IMR-90 (cell line): ENCODE data around the gene CDH2. TPM values are rescaled to one million over a fixed set of nuclear protein-coding genes. Genes with fewer than 3 reads are reported as not detected.

Experiments
- ATAC-seq: fragments of 200-7000 bp; cut with Tn5 transposase; 2 replicates; pipeline ENCODE4 v1.9.1; 2020; ENCODE audit warnings: low read depth, mild to moderate bottlenecking, moderate library complexity
- BruUV-seq: library from RNA; stranded (reverse); fragments of 400-500 nt; replicated peaks from 2 replicates; lab custom pipeline; 2021; lab: Mats Ljungman, UMichigan
- CTCF ChIA-PET: fragments of 300-600 bp; formaldehyde crosslinking; extraction: SDS; loops from one replicate; lab custom pipeline; 2021; ENCODE audit warnings: antibody characterized with exemption; lab: Yijun Ruan, JAX
- POLR2A ChIA-PET: fragments of 300-600 bp; sonication (Branson Sonifier 250); formaldehyde crosslinking; loops from one replicate; lab custom pipeline; 2022; ENCODE audit warnings: antibody characterized with exemption; ENCODE audit not compliant: unreplicated experiment; lab: Charles Lee
- DNase-seq: peaks from one replicate; pipeline ENCODE4 v3.0.0; 2013
- H2AFZ ChIP-seq: replicated peaks from 2 replicates; pipeline ENCODE3; 2013; ENCODE audit warnings: low read length, mild to moderate bottlenecking; ENCODE audit not compliant: poor library complexity
- H2AK5ac ChIP-seq: 2 replicates; pipeline ENCODE4 v1.6.1; 2013; ENCODE audit warnings: low read depth, low read length, inconsistent platforms
- H2AK9ac ChIP-seq: replicated peaks from 2 replicates; pipeline ENCODE3; 2013; ENCODE audit warnings: mild to moderate bottlenecking, low read depth, low read length, moderate library complexity; ENCODE audit not compliant: poor library complexity
- H2BK120ac ChIP-seq: 2 replicates; pipeline ENCODE4 v1.6.1; 2013; ENCODE audit warnings: low read depth, low read length, inconsistent platforms
- H2BK15ac ChIP-seq: 3 replicates; pipeline ENCODE4 v1.6.1; 2013; ENCODE audit warnings: low read depth, low read length, inconsistent platforms
- H2BK20ac ChIP-seq: 2 replicates; pipeline ENCODE4 v1.6.1; 2013; ENCODE audit warnings: low read depth, mild to moderate bottlenecking, inconsistent platforms, low read length, moderate library complexity
- H2BK5ac ChIP-seq: 2 replicates; pipeline ENCODE4 v1.6.1; 2013; ENCODE audit warnings: mild to moderate bottlenecking, low read depth, low read length, inconsistent platforms; ENCODE audit not compliant: poor library complexity, severe bottlenecking
- H3K14ac ChIP-seq: replicated peaks from 2 replicates; pipeline ENCODE4 v1.6.1; 2013; ENCODE audit warnings: low read depth, low read length, inconsistent platforms
- H3K18ac ChIP-seq: 2 replicates; pipeline ENCODE4 v1.6.1; 2013; ENCODE audit warnings: low read depth, low read length, control low read depth
- H3K23ac ChIP-seq: 2 replicates; pipeline ENCODE4 v1.6.1; 2013; ENCODE audit warnings: low read depth, low read length, inconsistent platforms
- H3K27ac ChIP-seq: 2 replicates; pipeline ENCODE4 v1.5.1; 2013; ENCODE audit warnings: mild to moderate bottlenecking, control low read depth, low read length; ENCODE audit not compliant: insufficient read depth
- H3K27me3 ChIP-seq: 2 replicates; pipeline ENCODE4 v1.6.1; 2013; ENCODE audit warnings: low read length; ENCODE audit not compliant: control insufficient read depth, insufficient read depth
- H3K36me3 ChIP-seq: 2 replicates; pipeline ENCODE4 v1.6.1; 2013; ENCODE audit warnings: low read length, mixed read lengths; ENCODE audit not compliant: control insufficient read depth, insufficient read depth
- H3K4ac ChIP-seq: 2 replicates; pipeline ENCODE4 v1.6.1; 2013; ENCODE audit warnings: low read depth, low read length, inconsistent platforms
- H3K4me1 ChIP-seq: 2 replicates; pipeline ENCODE4 v1.6.1; 2013; ENCODE audit warnings: low read length, mixed read lengths; ENCODE audit not compliant: control insufficient read depth, insufficient read depth
- H3K4me2 ChIP-seq: 2 replicates; pipeline ENCODE4 v1.6.1; 2013; ENCODE audit warnings: low read depth, mild to moderate bottlenecking, control low read depth, low read length, moderate library complexity
- H3K4me3 ChIP-seq: 2 replicates; pipeline ENCODE4 v1.5.1; 2013; ENCODE audit warnings: low read depth, mild to moderate bottlenecking, control low read depth, low read length, moderate library complexity; ENCODE audit not compliant: insufficient read depth
- H3K56ac ChIP-seq: 2 replicates; pipeline ENCODE4 v1.6.1; 2013; ENCODE audit warnings: low read length, inconsistent platforms; ENCODE audit not compliant: insufficient read depth; ENCODE audit errors: extremely low read depth
- H3K79me1 ChIP-seq, 2 experiments: 2 replicates each; pipeline ENCODE4 v1.6.1; 2013; ENCODE audit warnings: low read length in 2 of 2, inconsistent platforms in 1 of 2, low read depth in 1 of 2
- H3K9ac ChIP-seq: 2 replicates; pipeline ENCODE4 v1.6.1; 2013; ENCODE audit warnings: low read depth, low read length, control low read depth
- H3K9me1 ChIP-seq: 2 replicates; pipeline ENCODE4 v1.6.1; 2013; ENCODE audit warnings: low read length, inconsistent platforms; ENCODE audit not compliant: insufficient read depth
- H3K9me3 ChIP-seq: 2 replicates; pipeline ENCODE4 v1.6.1; 2013; ENCODE audit warnings: low read length; ENCODE audit not compliant: control insufficient read depth, insufficient read depth
- H4K20me1 ChIP-seq: 2 replicates; pipeline ENCODE4 v1.6.1; 2013; ENCODE audit warnings: low read length, inconsistent platforms; ENCODE audit not compliant: insufficient read depth
- H4K5ac ChIP-seq: 2 replicates; pipeline ENCODE4 v1.6.1; 2013; ENCODE audit warnings: mild to moderate bottlenecking, low read depth, low read length, control low read depth
- H4K8ac ChIP-seq, 2 experiments: 2 replicates each; pipeline ENCODE4 v1.6.1; 2013; ENCODE audit warnings: low read depth in 2 of 2, low read length in 2 of 2, control low read depth in 1 of 2, inconsistent platforms in 1 of 2
- H4K91ac ChIP-seq: 2 replicates; pipeline ENCODE4 v1.6.1; 2013; ENCODE audit warnings: low read depth, low read length, inconsistent platforms; ENCODE audit not compliant: insufficient read depth
- BHLHE40 ChIP-seq: fragments of 150-350 bp; IDR thresholded peaks from 2 replicates; pipeline ENCODE4 v1.6.1; 2016; ENCODE audit warnings: mild to moderate bottlenecking, low read depth, low read length
- CEBPB ChIP-seq: IDR thresholded peaks from 2 replicates; pipeline ENCODE4 v1.6.1; 2012; ENCODE audit warnings: low read depth, low read length, improper control_type of control experiment
- CHD1 ChIP-seq: IDR thresholded peaks from 2 replicates; pipeline ENCODE4 v1.6.1; 2012; ENCODE audit warnings: low read depth, low read length, improper control_type of control experiment
- CTCF ChIP-seq: conservative IDR thresholded peaks from 2 replicates; pipeline ENCODE4 v1.5.1; 2012; ENCODE audit warnings: mild to moderate bottlenecking, low read depth, low read length, improper control_type of control experiment
- ELK1 ChIP-seq: fragments of 150-350 bp; IDR thresholded peaks from 2 replicates; pipeline ENCODE4 v1.6.1; 2016; ENCODE audit warnings: low read depth, mild to moderate bottlenecking, low read length, moderate library complexity, borderline replicate concordance
- FOS ChIP-seq: fragments of 150-350 bp; IDR thresholded peaks from 2 replicates; pipeline ENCODE4 v1.6.1; 2016; ENCODE audit warnings: low read depth, low read length
- MAFK ChIP-seq: IDR thresholded peaks from 2 replicates; pipeline ENCODE4 v1.6.1; 2012; ENCODE audit warnings: low read depth, low read length, improper control_type of control experiment
- MAZ ChIP-seq: IDR thresholded peaks from 2 replicates; pipeline ENCODE4 v1.6.1; 2012; ENCODE audit warnings: low read depth, mild to moderate bottlenecking, low read length, improper control_type of control experiment, moderate library complexity, borderline replicate concordance
- MXI1 ChIP-seq: IDR thresholded peaks from 2 replicates; pipeline ENCODE4 v1.6.1; 2012; ENCODE audit warnings: low read depth, mild to moderate bottlenecking, low read length, moderate library complexity, borderline replicate concordance
- NFE2L2 ChIP-seq: fragments of 150-350 bp; IDR thresholded peaks from 2 replicates; pipeline ENCODE4 v1.6.1; 2016; ENCODE audit warnings: low read depth, mild to moderate bottlenecking, low read length
- POLR2A ChIP-seq: IDR thresholded peaks from 2 replicates; pipeline ENCODE4 v1.6.1; 2012; ENCODE audit warnings: mild to moderate bottlenecking, low read depth, low read length
- RAD21 ChIP-seq: IDR thresholded peaks from 2 replicates; pipeline ENCODE4 v1.6.1; 2012; ENCODE audit warnings: low read length, improper control_type of control experiment
- RCOR1 ChIP-seq: IDR thresholded peaks from 2 replicates; pipeline ENCODE4 v1.6.1; 2012; ENCODE audit warnings: mild to moderate bottlenecking, low read length, improper control_type of control experiment; ENCODE audit not compliant: insufficient replicate concordance
- RFX5 ChIP-seq: IDR thresholded peaks from 2 replicates; pipeline ENCODE4 v1.8.0; 2012; ENCODE audit warnings: low read depth, mild to moderate bottlenecking, low read length, moderate library complexity
- SMC3 ChIP-seq: fragments of 150-350 bp; IDR thresholded peaks from 2 replicates; pipeline ENCODE4 v1.6.1; 2016; ENCODE audit warnings: low read depth, mild to moderate bottlenecking, antibody characterized with exemption, low read length, moderate library complexity
- USF2 ChIP-seq: fragments of 150-350 bp; IDR thresholded peaks from 2 replicates; pipeline ENCODE4 v1.6.1; 2017; ENCODE audit warnings: mild to moderate bottlenecking, antibody characterized with exemption, low read length, low read depth
- WGBS, 2 experiments: methylation state at CpG; one replicate each; pipeline versions ENCODE4 v1.1.5 to v1.1.7; 2013; ENCODE audit warnings: missing lambda C conversion rate in 2 of 2; ENCODE audit not compliant: insufficient read length in 1 of 2; ENCODE audit errors: extremely low coverage in 2 of 2; 5-methylcytosine and 5-hydroxymethylcytosine counted together
- dilution Hi-C: fragments of 300-500 bp; cut with HindIII; formaldehyde crosslinking; loops from one replicate; pipeline ENCODE4 v1.14.3; 2018; ENCODE audit warnings: low sequenced_read_pairs; ENCODE audit not compliant: unreplicated experiment
- in situ Hi-C: fragments of 300-500 bp; cut with MboI; formaldehyde crosslinking; loops from 3 replicates; pipeline ENCODE4 v1.14.3; 2019; ENCODE audit warnings: low sequenced_read_pairs, inconsistent platforms, mixed read lengths
- intact Hi-C: fragments of 100-400 bp; cut with micrococcal nuclease; formaldehyde crosslinking; loops from 2 replicates; pipeline ENCODE4 v1.10.0; 2022
- polyA plus RNA-seq, 3 experiments: library from polyadenylated mRNA; depleted of rRNA; stranded (reverse); fragments of >200 nt; gene quantifications; 2 replicates each; pipeline ENCODE4 v1.2.3, GENCODE V29; 2012; ENCODE audit warnings: low replicate concordance in 1 of 3
- total RNA-seq: library from RNA; depleted of rRNA; stranded (reverse); fragments of >200 nt; gene quantifications from 2 replicates; pipeline ENCODE4 v1.2.3, GENCODE V29; 2012

The CDH2 gene
- total and polyA plus RNA-seq, 2 of the 4 experiments (the other 2 are of a cell fraction) = 55.6 to 111 TPM

- in situ Hi-C loops (no loop called here), intact Hi-C loops (loop anchor here (5.0 kb wide), 1 partner anchor 45 kb away; no protein-coding TSS in a partner anchor), dilution Hi-C loops (no loop called here)
- no peak overlapping the region for H3K23ac ChIP-seq
- no peak overlapping the region for H4K5ac ChIP-seq
- H4K91ac ChIP-seq = no peak overlapping the region
- POLR2A ChIA-PET = no interaction called here
- no peaks in the 10 kb centered on the region for H3K36me3 ChIP-seq
- no peak overlapping the region for H2BK15ac ChIP-seq
- no peaks in the 10 kb centered on the region for H3K9me3 ChIP-seq
- no peak overlapping the region for H2AK5ac ChIP-seq
- no peak overlapping the region for H3K27ac ChIP-seq
- no CpG with 5 or more reads among the region's 1 CpG for WGBS, 2 experiments
- no peak overlapping the region for H3K56ac ChIP-seq
- no peak overlapping the region for H3K14ac ChIP-seq
- TF ChIP-seq CHD1 = no peak
- TF ChIP-seq NFE2L2 = no peak
- TF ChIP-seq SMC3 = no peak
- no peak for TF ChIP-seq CTCF
- TF ChIP-seq MAZ = no peak
- no peak for TF ChIP-seq MXI1
- no peak for TF ChIP-seq RCOR1
- no peak for TF ChIP-seq POLR2A
- TF ChIP-seq BHLHE40 = no peak
- no peak for TF ChIP-seq MAFK
- no peak for TF ChIP-seq ELK1
- no peak for TF ChIP-seq USF2
- no peak for TF ChIP-seq RAD21
- no peak for TF ChIP-seq RFX5
- no peak for TF ChIP-seq FOS
- no peak for TF ChIP-seq CEBPB
- H2BK120ac ChIP-seq = no peak overlapping the region
- DNase-seq (no peak), ATAC-seq (no peak)
- no peaks in the 10 kb centered on the region for H4K20me1 ChIP-seq
- H3K4me3 ChIP-seq = no peak overlapping the region
- H2BK20ac ChIP-seq = no peak overlapping the region
- H3K18ac ChIP-seq = no peak overlapping the region
- peaks cover 16% of the 10 kb centered on the region for H3K4me1 ChIP-seq
- H2AK9ac ChIP-seq = no peak overlapping the region
- CTCF ChIA-PET = no interaction called here
- no peaks in the 10 kb centered on the region for H3K27me3 ChIP-seq
- no TSS peak for BruUV-seq
- H3K79me1 ChIP-seq = peaks cover 20 to 42% of the 10 kb centered on the region in 2 experiments
- H2AFZ ChIP-seq = no peak overlapping the region
- no peak overlapping the region for H4K8ac ChIP-seq
- H2BK5ac ChIP-seq = no peak overlapping the region
- H3K4me2 ChIP-seq = no peak overlapping the region
- peaks cover 18% of the 10 kb centered on the region for H3K9me1 ChIP-seq
- no peak overlapping the region for H3K4ac ChIP-seq
- H3K9ac ChIP-seq = no peak overlapping the region
Measured at GRCh38 chr18:28067346-28067745, 109.6 kb downstream of the CDH2 start.
